Tibial nerve (tissue), 3 donors: ENCODE data around the gene ANKDD1A.

Experiments
- POLR2A ChIP-seq, 2 donors: fragments of 450-650 bp; IDR thresholded peaks; one replicate each; pipeline ENCODE4 v1.6.1; 2017; ENCODE audit warnings: antibody characterized with exemption in 2 of 2, mild to moderate bottlenecking in 2 of 2, moderate library complexity in 2 of 2
- TF ChIP-seq, protein P1 (sequence below), 5 experiments: fragments of 200-600 bp in 3 of 5; fragments of 450-650 bp in 2 of 5; sonication (generic) in 3 of 5; IDR thresholded peaks; one replicate each; pipeline ENCODE4 v1.5.1; 2016 to 2019; ENCODE audit warnings: antibody characterized with exemption in 5 of 5, mild to moderate bottlenecking in 3 of 5, moderate library complexity in 2 of 5

DNA sequence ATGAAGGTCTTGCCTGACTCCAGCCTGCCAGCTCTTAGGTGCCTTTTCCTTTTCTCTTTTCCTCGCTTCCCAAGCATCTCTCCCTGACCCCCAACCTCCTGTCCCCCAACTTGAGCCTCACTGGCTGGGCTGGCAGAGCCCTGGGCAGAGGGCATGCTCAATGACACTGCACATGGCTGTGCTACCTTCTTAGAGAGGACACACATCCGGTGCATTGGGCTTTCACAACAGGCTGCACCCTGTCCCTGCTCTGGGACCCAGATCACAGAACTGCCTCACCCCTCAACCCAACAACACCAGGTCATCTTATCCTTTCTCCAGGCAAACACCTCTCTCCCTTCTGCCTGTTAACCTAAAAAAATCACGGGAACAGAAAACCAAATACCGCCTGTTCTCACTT, 7.5 kb upstream of the ANKDD1A start:
- TF ChIP-seq, protein P1, sequence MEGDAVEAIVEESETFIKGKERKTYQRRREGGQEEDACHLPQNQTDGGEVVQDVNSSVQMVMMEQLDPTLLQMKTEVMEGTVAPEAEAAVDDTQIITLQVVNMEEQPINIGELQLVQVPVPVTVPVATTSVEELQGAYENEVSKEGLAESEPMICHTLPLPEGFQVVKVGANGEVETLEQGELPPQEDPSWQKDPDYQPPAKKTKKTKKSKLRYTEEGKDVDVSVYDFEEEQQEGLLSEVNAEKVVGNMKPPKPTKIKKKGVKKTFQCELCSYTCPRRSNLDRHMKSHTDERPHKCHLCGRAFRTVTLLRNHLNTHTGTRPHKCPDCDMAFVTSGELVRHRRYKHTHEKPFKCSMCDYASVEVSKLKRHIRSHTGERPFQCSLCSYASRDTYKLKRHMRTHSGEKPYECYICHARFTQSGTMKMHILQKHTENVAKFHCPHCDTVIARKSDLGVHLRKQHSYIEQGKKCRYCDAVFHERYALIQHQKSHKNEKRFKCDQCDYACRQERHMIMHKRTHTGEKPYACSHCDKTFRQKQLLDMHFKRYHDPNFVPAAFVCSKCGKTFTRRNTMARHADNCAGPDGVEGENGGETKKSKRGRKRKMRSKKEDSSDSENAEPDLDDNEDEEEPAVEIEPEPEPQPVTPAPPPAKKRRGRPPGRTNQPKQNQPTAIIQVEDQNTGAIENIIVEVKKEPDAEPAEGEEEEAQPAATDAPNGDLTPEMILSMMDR (IDR thresholded peaks at IDR 0.05): no peak
- TF ChIP-seq POLR2A (IDR thresholded peaks at IDR 0.05): no peak
